Right atrium auricular region (tissue), 2 donors: ENCODE data around the gene PADI6. TPM values are rescaled to one million over a fixed set of nuclear protein-coding genes. Genes with fewer than 3 reads are reported as not detected.

Experiments used
- DNase-seq: peaks from one replicate; pipeline ENCODE4 v3.0.0-alpha.2; 2019; ENCODE audit warnings: low spot score
- H3K27ac ChIP-seq, 2 donors: fragments of 200-600 bp; sonication (generic); 1 replicate in 1 of 2; 2 replicates in 1 of 2; pipeline ENCODE4 v1.5.1; 2016 to 2019
- H3K27me3 ChIP-seq, 2 donors: fragments of 200-600 bp; sonication (generic); one replicate each; pipeline versions ENCODE4 v1.5.1 to v1.6.0; 2017 to 2019
- H3K36me3 ChIP-seq: fragments of 200-600 bp; sonication (generic); one replicate; pipeline ENCODE4 v1.5.1; 2016
- H3K4me1 ChIP-seq, 2 donors: fragments of 200-600 bp; sonication (generic); one replicate each; pipeline versions ENCODE4 v1.5.1 to v1.6.0; 2017 to 2019
- H3K4me3 ChIP-seq, 2 donors: fragments of 200-600 bp; sonication (generic); 1 replicate in 1 of 2; 2 replicates in 1 of 2; pipeline ENCODE4 v1.5.1; 2017 to 2019; ENCODE audit warnings: mild to moderate bottlenecking in 1 of 2, moderate library complexity in 1 of 2
- H3K9me3 ChIP-seq, 2 donors: fragments of 200-600 bp; sonication (generic); one replicate each; pipeline ENCODE4 v1.5.1; 2019
- total RNA-seq, 2 donors: library from RNA; depleted of rRNA; stranded (reverse); fragments of >200 nt; gene quantifications; one replicate each; pipeline ENCODE4 v1.1.0, GENCODE V29; 2016
- TF ChIP-seq, protein P1 (sequence below), 2 donors: fragments of 200-600 bp; sonication (generic); IDR thresholded peaks; one replicate each; pipeline ENCODE4 v1.5.1; 2019; ENCODE audit warnings: antibody characterized with exemption in 2 of 2

The PADI6 gene
- total RNA-seq, 2 donors from 2014 or later: not detected

DNA sequence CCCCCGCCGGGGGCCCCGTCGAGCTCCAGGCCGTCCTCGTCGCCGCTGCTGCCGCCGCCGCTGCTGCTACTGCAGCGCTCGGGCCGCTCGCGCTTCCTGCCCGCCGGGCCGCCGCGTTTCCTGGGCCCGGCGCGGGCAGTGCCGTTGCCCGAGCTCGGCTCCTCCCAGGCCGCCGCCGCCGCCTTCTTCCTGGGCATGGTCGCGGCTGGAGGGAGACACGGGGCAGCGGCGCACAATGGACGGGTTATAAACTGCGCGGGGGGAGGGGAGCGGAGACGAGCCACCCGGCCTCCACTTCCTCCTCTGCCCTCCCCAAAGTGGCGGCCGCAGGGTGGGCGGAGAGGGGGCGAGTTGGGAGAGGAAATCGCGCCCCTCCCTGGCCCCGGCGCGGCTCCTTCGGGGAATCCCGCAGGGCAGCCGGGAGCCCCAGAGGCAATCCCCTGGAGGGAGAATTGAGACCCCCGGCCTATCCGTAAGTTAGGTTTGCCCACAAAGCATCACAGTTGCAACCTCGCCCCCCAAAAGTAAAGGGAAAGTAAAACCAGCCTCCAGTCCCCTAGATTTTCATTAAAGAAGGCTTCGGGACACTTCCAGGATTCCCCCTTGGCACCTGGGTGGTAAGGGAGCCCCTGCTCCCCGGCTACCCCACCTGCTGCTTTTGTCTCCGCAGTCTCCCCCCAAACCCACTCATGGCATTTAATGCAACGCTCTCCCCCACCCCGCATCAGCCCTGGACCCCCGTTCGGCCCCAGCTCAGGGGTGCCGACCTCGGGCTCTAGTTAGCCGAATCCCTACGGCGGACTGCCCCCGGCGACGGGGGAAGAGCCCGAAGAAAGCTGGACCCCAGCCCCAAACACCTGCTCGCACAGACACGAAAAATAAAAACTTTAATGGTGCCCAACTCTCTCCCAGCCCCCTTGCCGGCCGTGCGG is 66.6 kb downstream of the PADI6 start:
- Histone ChIP-seq H3K4me3 (peak overlapping the region; percentile 65 to 76), H3K36me3 (no peaks in the 10 kb centered on the region), H3K9me3 (no peaks in the 10 kb centered on the region), H3K4me1 (peaks cover 0 to 26% of the 10 kb centered on the region in 2 donors), H3K27me3 (no peaks in the 10 kb centered on the region), H3K27ac (peak overlapping the region; percentile 82 to 85)
- TF ChIP-seq, protein P1, sequence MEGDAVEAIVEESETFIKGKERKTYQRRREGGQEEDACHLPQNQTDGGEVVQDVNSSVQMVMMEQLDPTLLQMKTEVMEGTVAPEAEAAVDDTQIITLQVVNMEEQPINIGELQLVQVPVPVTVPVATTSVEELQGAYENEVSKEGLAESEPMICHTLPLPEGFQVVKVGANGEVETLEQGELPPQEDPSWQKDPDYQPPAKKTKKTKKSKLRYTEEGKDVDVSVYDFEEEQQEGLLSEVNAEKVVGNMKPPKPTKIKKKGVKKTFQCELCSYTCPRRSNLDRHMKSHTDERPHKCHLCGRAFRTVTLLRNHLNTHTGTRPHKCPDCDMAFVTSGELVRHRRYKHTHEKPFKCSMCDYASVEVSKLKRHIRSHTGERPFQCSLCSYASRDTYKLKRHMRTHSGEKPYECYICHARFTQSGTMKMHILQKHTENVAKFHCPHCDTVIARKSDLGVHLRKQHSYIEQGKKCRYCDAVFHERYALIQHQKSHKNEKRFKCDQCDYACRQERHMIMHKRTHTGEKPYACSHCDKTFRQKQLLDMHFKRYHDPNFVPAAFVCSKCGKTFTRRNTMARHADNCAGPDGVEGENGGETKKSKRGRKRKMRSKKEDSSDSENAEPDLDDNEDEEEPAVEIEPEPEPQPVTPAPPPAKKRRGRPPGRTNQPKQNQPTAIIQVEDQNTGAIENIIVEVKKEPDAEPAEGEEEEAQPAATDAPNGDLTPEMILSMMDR (IDR thresholded peaks at IDR 0.05): no peak
- DNase-seq: no peak

DNA sequence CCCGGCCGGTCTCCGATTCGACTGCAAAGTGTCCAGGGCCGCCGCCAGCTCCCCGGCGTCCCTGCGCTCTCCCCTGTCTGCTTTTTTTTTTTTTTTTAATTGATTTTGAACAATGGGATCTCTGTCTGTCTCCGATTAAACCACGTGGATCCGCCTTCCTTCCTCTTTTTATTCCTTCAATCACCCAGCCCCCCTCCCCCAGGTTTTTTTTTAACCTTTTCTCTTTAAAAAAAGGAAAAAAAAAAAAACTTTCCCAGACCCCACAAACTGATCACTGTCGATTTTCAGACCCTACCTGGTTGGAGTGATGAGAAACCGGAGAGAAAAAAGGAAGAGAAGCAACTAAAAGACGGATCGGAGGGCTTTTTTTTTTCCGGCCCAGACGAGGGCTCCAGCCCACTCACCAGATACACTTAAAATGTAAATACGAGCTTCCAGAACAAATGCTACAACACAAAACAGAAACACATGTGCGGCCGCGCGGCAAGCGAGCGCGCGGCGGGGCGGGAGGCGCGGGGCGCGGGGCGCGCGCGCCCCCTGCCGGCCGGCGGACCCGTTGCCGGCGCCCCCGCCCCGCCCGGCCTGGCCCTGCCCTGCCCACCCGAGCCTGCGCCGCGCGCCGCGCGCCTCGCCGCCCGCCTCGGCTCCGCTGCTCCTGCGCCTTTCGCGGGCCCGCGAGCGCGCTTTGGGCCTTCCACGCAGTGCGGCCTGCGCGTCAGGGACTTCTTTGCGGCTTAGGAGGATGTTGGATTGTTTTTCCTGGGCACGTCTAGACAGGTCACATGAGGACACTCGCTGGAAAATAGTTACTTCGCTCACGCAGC is 67.5 kb downstream of the PADI6 start, which contains the start of gene RCC2:
Gene RCC2, minus strand, starts transcription at position 428 of the 824 bp plus-strand sequence. CDS start 1,163 bp downstream, outside the sequence.
- peak within 1 kb of the TSS; percentile 84 to 85 for H3K27ac ChIP-seq
- H3K27me3 ChIP-seq: no peaks in the 10 kb centered on the region
- DNase-seq: no peak
- TF ChIP-seq, protein P1 (IDR thresholded peaks at IDR 0.05): no peak
- H3K36me3 ChIP-seq: no peaks in the 10 kb centered on the region
- H3K4me3 ChIP-seq: peak within 1 kb of the TSS; percentile 65 to 76
- no peaks in the 10 kb centered on the region for H3K9me3 ChIP-seq
- peaks cover 0 to 26% of the 10 kb centered on the region in 2 donors for H3K4me1 ChIP-seq

DNA sequence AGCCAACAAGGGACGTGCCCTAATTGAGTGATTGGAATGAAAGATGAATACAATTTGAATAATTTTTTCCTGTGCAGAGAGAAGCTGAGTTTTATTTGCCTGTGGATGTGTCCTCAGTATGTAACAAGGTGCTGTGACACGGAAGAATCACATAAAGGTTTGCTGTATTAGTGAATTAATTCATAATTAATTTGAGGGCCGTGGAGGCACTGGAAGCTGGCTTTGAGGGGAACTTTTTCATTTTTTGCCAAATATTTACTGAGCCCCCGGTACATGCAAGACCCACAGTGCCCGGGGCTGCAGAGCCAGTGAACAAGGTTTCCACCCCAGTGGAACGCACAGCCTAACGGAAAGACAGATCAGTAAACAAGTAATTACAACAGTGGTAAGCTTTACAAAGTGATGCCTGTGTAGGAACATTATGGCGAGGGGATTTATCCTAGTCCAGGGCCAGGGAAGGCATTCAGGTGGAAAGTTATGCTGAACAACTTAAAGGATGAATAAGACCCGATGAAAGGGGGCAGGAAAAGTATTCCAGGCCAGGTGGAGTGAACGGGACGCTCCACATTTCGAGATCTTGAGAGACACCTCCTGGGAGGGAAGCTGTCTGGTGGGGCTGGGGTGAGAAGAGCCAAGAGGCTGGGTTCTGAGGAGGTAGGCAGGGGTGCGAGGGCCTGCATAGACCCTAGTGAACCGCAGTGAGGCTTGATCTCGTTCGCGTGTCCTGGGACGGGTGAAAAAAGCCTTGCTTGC is 68.3 kb downstream of the PADI6 start:
- H3K27me3 ChIP-seq: no peaks in the 10 kb centered on the region
- H3K27ac ChIP-seq: peak overlapping the region; percentile 36 to 84
- H3K36me3 ChIP-seq: no peaks in the 10 kb centered on the region
- peak overlapping the region; percentile 30 to 76 for H3K4me3 ChIP-seq
- no peak for DNase-seq
- TF ChIP-seq, protein P1 (IDR thresholded peaks at IDR 0.05): no peak
- peaks cover 0 to 26% of the 10 kb centered on the region in 2 donors for H3K4me1 ChIP-seq
- no peaks in the 10 kb centered on the region for H3K9me3 ChIP-seq

DNA sequence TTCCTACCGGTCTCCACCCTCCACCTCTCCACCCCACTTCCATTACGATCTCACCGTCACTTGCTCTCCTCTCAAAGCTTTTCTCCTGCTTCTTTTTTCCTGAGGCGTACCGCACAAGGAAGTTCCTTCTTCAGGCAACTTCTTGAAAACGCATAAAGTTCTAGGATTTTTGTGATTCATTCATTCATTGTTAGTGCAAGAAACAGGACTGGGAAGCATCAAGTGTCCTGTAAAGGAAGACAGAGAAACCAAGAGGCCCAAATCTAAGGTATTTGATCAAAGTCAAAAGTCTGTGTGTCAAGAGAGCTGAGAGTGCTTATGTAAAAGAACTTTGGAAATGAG is 68.8 kb downstream of the PADI6 start:
- Histone ChIP-seq H3K27me3 (no peaks in the 10 kb centered on the region), H3K27ac (no peak overlapping the region), H3K9me3 (no peaks in the 10 kb centered on the region), H3K36me3 (no peaks in the 10 kb centered on the region), H3K4me3 (no peak overlapping the region), H3K4me1 (peaks cover 0 to 26% of the 10 kb centered on the region in 2 donors)
- no peak for DNase-seq
- TF ChIP-seq, protein P1 (IDR thresholded peaks at IDR 0.05): no peak

DNA sequence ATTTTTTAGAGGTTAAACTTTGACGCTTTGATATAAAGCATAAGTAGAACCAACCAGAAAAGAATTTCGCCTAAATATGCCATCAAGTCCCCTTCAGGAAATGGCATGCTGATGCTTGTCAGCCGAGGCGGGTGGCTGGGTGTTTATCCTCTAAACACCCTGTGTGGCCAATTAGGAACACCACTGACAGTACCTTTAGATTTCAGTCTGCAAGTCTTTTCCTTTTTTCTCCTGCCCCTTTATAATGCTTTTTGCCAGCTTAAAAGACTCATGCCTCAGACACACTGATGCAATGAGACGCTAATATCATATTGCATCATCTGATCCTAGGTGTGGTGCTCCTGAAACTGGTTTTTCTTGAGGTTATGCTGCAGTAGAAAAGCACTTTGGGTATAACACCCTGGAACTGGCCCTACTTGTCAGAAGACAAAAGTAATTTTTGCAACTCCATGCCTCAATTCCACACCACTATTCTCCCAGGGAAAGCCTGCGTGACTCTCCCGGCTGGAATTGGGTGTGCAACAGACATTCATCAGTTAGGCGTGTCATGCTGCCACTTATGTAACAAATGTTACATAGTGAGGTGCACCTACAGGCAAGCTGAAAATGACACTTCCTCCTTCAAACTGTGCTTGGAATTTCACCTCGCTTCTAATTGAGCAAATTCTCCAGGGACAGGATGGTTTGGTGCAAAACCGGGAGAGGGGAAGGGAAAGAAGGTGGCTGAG is 69.4 kb downstream of the PADI6 start:
- DNase-seq: no peak
- H3K4me1 ChIP-seq: peaks cover 0 to 20% of the 10 kb centered on the region in 2 donors
- no peak overlapping the region for H3K27ac ChIP-seq
- H3K27me3 ChIP-seq: no peaks in the 10 kb centered on the region
- H3K36me3 ChIP-seq: no peaks in the 10 kb centered on the region
- H3K4me3 ChIP-seq: no peak overlapping the region
- TF ChIP-seq, protein P1 (IDR thresholded peaks at IDR 0.05): no peak
- H3K9me3 ChIP-seq: no peaks in the 10 kb centered on the region
